Amniotic stem cell (primary cell): Measurements from ENCODE around the gene SIGLEC12.
A peak's percentile ranks its signal among the peaks of the same experiment; 100 is the strongest.
"Not testable (repeated sequence)": the region's sequence is repeated elsewhere in the genome, so short reads cannot be mapped to it uniquely, and the experiment has no call there.

ENCODE experiments used
- DNase-seq: peaks from one replicate; lab custom pipeline; 2025; lab: John Stamatoyannopoulos, UW

SIGLEC12 gene

GRCh38 chr19:51479531-51480331 is 21.9 kb downstream of the SIGLEC12 start:
- DNase-seq = no peak

DNA sequence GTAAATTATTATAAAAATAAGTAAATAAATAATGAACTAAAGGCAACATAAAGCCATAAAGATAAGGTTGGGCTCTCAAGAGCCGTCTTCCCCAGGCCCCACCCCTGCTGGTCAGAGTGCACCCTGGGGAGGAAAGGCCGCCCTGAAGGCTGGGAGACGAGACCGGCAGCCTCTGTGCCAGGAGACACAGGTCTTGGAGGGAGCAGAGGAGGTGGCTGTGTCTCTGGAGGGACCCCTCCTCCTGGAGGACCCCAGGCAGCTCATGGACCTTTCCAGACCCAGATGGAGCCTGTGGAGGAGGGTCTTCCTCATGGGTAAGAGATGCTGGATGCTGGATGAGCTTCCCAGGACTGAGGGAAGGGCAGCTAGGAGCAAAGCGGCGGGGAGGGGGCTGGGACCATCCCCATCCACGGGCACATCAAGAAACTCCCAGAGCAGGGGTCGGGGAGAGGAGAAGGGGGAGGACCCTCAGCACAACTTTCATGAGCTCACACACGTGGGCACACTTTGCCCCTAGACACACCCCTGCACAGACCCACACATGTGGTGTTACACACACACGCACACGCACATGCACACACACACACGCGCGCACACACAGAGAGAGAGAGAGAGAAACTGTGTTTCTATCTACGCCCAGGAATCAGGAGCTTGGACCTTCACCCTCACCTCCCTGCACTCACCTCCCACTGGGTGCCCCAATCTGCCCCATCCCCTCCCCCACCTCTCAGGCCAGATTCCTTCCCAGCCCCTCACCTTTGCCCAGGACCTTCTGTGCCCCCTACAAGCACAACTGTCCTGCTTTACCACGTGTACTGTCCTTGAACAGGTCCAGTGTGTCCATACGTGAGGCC is 23.0 kb downstream of the SIGLEC12 start, which contains the start of gene CEACAM18:
CEACAM18 (plus strand) TSS at position 159 of the 854 bp plus-strand sequence.
- no peak for DNase-seq

DNA sequence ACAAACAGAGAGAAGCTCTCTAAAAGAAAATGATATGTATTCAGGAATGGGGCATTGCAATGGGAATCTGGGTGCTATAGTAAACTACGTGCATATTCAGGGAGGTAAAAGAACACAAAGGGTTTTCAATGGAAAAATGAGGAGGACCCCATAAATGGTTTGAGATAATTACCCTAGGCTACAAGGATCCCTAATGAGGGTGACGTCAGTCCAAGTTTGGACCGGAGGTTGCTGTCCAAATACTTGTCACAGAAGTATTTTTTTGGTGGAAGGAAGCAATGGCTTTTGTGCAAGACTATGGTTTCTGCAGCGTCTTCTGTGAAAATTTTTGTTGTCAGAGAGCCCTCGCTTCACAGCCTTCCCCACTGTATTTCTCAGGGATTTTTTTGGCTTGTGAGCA is 24.3 kb downstream of the SIGLEC12 start:
- DNase-seq = no peak

DNA sequence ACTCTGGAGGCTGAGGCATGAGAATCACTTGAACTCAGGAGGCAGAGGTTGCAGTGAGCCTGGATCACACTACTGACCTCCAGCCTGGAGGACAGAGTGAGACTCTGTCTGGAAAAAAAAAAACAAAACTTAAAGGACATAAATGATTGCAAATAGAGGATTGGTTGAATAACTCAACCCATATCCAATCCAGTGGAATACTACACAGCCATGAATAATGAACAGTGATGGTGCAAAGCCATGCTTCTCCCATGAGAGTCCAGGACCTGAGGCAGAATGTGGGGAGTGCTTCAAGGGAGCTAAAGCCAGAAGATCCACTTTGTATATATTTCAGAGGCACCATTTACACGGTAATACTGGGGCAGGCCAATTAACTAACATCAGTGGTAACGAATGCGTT is 25.4 kb downstream of the SIGLEC12 start:
- no peak for DNase-seq

DNA sequence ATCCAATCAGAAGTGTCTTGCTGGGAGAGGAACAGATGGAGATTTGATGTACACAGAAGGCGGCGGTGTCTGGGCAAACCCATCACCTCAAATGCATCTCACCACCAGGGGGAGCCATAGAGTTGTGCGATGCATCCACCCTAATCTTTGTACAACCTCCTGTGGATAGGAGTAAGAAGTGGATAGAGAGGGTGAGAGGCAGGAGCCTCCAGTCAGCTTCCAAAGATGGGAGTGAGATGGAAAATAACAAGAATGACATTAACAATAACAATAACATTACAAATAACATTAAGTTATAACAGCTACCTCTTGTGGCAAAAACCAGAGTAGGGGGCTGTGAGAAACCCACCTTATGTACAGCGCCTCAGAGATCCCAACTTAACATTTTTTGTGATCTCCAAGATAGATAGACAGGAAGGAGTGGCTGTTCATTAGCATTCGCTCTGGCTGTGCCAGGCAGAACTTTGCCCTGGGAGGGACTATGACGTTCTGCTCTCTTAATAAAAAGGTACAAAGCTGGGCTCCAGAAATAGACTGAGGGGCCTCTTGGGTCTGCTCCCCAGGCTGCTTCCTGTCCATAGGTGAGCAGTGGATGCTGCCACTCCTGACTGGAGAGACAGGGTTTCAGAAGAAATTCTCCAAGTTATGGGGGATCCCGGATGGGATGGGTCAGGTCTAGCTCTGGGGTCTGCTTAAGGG is 28.4 kb downstream of the SIGLEC12 start:
- peak; percentile 59 for DNase-seq

GRCh38 chr19:51472607-51473006 is 29.0 kb downstream of the SIGLEC12 start:
- DNase-seq = no peak

- DNase-seq = no peak
Observed at GRCh38 chr19:51471527-51471926, 30.1 kb downstream of the SIGLEC12 start.

GRCh38 chr19:51470966-51471365 is 30.6 kb downstream of the SIGLEC12 start:
- no peak for DNase-seq

DNA sequence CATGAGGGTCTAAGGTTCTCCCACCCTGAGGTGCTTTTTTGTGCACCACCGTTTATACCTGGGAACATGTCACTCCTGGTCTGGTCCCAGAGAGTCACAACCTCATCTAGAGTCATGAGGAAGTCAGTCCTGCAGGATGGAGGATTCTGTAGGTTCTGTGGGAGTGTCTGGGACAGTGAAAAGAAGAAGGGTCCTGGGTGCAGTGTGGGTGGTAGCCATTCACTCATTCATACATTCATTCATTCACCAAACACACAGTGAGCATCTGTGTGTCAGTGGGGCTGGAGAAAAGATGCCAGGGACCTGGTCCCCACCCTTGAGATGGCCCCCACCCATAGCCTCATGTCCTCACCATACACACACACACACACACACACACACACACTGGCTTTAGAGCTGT is 32.0 kb downstream of the SIGLEC12 start:
- no peak for DNase-seq

- DNase-seq = no peak
Observed at GRCh38 chr19:51469162-51469561, 32.4 kb downstream of the SIGLEC12 start.

DNA sequence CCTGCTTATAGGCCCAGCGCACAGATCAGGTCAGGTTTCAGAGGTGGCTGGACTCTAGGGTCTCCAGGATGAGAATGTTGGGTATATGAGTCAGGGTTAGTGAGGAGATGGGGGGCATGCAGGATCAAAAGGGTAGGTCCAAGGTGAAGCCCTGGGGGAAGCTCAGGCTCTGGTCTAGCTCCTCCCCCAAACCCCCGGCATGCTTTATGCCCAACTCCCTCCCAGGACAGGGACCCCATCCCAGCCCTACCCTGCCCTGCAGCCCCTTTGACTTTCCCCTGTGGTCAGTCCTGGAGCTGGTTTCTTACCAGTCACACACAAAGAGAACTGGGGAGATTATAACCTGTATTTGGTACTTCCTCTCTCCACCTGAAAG is 33.1 kb downstream of the SIGLEC12 start:
- DNase-seq = no peak

DNA sequence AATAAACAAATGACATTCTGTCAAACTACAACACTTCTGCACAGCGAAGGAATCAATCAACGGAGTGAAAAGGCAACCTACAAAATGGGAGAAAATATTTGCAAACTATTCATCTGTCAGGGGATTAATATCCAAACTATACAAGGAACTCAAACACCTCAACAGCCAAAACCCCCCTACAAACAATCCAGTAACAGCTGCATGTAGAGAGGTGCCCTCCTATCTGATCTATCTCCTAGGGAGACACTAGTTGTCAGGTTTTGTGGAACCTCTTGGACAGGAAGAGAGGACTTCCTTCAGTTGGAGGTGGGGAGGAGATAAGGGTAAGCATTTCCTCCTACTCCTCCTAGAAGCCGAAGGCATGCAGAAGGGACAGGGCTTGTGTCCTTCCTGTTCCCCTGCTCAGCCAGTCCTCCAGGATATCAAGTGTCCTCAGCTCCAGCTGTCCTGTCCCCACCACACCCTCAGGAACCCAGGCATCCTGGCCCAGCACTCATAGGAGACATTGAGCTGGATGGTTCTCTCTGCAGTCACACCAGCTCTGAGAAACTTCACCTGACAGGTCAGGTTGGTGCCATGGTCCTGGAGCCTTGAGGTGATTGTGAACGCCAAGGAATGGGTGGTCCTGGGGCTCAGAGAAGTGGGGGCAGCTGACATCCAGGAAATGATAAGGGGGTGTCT is 33.6 kb downstream of the SIGLEC12 start:
- DNase-seq = no peak

DNA sequence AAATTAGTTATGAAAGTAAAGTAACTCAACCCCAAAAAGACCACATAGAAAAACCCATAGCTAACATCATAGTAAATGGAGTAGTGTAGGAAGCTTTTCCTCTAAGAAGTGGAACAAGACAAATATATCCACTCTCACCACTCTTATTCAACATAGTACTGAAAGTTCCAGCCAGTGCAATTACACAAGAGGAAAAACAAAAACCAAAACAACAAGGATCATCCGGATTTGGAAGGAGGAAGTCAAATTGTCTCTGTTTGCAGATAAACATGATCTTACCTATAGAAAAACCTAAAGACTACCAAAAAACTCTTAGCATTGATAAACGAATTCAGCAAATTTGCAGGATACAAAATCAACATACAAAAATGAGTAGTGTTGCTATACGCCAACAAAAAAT is 34.9 kb downstream of the SIGLEC12 start:
- no peak for DNase-seq

DNA sequence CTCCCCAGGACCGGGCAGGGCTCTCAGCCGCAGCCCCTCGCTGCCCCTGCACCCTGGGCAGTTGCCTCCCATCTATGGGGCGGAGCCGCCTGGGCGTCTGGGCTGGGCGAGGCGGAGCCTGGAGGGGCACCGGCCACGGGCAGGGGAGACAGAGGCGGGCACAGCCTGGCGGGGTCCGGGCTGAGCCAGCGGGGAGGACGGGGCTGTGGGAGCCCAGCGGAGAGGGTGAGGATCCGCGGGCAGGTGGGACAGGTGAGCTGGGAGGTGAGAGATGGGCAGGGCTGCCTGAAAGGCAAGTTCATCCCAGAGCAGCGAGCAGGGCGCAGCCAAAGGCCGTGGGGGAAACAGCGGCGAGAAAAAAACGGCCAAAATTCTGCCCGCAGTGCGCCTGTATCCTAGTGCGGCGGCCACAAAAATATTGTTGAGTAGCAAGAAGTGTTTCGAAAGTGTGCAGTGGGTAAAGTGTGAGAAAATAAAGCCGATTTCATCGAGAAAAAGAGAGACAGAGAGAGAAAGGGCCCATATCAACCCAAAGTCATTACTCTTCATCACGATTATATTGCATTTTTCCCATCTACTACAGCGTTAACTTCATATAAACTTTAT is 37.5 kb downstream of the SIGLEC12 start:
- not testable (repeated sequence) for DNase-seq

DNA sequence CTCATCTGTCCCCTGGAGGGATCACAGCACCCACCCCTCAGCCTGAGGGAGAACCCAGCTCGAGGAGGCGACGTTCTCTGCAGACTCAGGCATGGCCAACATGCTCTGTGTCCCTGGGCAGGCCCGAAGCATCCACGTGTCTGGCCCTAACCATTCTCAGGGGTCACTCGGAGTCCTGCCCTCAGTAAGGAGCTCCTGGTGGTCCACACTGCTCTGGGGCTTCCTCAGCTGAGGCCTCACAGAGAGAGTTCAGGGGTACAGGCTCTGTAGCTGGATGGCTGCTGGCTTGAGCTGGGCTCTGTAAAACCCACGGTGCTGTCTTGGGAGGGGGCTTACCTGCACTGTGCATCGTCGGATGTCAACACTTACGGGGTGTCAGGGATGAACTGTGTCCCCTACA is 38.9 kb downstream of the SIGLEC12 start:
- DNase-seq = no peak

GRCh38 chr19:51462276-51462675 is 39.3 kb downstream of the SIGLEC12 start:
- DNase-seq = no peak

DNA sequence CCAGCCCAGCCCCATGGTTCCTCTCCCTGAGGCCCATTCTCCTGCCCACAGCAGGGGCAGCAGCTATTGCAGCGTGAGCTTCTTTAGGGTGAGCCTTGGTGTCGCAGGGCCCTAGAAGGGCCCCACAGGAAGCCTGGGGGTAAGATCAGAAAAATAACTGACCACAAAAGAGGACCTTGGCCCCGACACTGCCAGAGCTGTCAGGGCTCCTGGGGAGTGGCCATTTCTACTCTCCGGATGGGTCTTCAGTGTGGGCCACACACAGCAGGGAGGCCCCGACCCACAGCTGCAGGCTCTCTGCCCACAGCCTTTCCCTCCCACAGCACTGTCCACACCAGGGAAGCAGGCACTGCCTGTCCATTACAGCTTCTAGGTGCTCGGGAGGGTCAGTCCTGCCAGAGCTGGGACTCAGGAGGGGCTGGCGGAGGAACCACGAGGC is 39.9 kb downstream of the SIGLEC12 start:
- no peak for DNase-seq

- DNase-seq = no peak
Observed at GRCh38 chr19:51460164-51460992, 41.2 kb downstream of the SIGLEC12 start.

DNA sequence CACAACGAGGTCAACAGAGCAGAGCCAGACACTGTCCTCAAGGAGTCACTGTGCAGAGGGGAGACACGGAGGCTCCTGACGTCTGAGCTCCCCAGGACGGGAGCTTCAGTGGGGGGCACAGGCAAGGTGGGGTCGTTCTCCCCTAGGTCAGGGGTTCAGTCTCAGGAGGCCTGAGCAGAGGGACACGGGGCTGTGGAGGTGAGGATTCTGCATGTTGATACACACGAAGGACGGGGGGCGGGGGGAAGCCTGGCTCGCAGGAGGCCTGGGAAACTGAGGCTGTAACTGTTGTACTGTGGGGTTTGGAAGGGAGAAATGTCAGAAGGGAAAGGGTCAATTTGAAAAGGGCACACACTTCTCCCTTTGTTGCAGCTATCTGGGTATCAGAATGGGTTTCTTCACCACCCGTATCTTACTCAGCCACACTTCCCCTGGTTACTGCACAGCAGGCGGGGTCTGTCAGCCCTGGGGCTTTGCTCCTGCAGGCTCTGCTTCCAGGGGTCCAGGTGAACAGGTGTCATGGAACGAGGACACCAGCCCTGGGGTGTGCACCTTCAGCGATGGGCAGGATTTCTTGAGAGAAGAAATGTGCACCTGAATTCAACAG is 42.6 kb downstream of the SIGLEC12 start:
- no peak for DNase-seq

- no peak for DNase-seq
Observed at GRCh38 chr19:51458051-51458645, 43.5 kb downstream of the SIGLEC12 start, which contains the start of gene SIGLEC8. SIGLEC8 (minus strand) TSS chr19:51458454; CDS start chr19:51458387, 67 bp downstream.
